Mesenchymal stem cell (in vitro differentiated cells and primary cell): ENCODE results near the gene NUP188.

Experiments
- DNase-seq: peaks from one replicate; pipeline ENCODE4 v3.0.0-alpha.2; 2013
- H2AFZ ChIP-seq: one replicate; pipeline ENCODE4 v1.6.1; 2013; ENCODE audit warnings: low read depth, mild to moderate bottlenecking, control low read depth, inconsistent platforms, low read length, moderate library complexity
- H2AK5ac ChIP-seq: 2 replicates; pipeline ENCODE4 v1.6.1; 2013; ENCODE audit warnings: low read length, moderate library complexity, mild to moderate bottlenecking, inconsistent platforms; ENCODE audit not compliant: severe bottlenecking
- H2BK120ac ChIP-seq: one replicate; pipeline ENCODE4 v1.6.1; 2013; ENCODE audit warnings: low read depth, mild to moderate bottlenecking, inconsistent platforms, low read length, moderate library complexity
- H2BK12ac ChIP-seq, 2 experiments: one replicate each; pipeline ENCODE4 v1.6.1; 2013; ENCODE audit warnings: inconsistent platforms in 2 of 2, low read length in 2 of 2, mild to moderate bottlenecking in 2 of 2, moderate library complexity in 2 of 2, control low read depth in 1 of 2
- H2BK15ac ChIP-seq: one replicate; pipeline ENCODE4 v1.6.1; 2013; ENCODE audit warnings: mild to moderate bottlenecking, low read depth, inconsistent platforms; ENCODE audit not compliant: poor library complexity, severe bottlenecking
- H2BK5ac ChIP-seq: 2 replicates; pipeline ENCODE4 v1.6.1; 2013; ENCODE audit warnings: low read depth, mild to moderate bottlenecking, low read length, control low read depth, inconsistent platforms; ENCODE audit not compliant: poor library complexity, severe bottlenecking
- H3K14ac ChIP-seq, 2 experiments: one replicate each; pipeline ENCODE4 v1.6.1; 2013; ENCODE audit warnings: inconsistent platforms in 2 of 2, low read length in 2 of 2, control low read depth in 1 of 2, mild to moderate bottlenecking in 1 of 2, moderate library complexity in 1 of 2
- H3K18ac ChIP-seq, 2 experiments: one replicate each; pipeline ENCODE4 v1.6.1; 2013; ENCODE audit warnings: inconsistent platforms in 2 of 2, low read length in 2 of 2, control low read depth in 1 of 2, low read depth in 1 of 2, mild to moderate bottlenecking in 1 of 2
- H3K23ac ChIP-seq, 2 experiments: one replicate each; pipeline ENCODE4 v1.6.1; 2013; ENCODE audit warnings: inconsistent platforms in 2 of 2, low read length in 2 of 2, mild to moderate bottlenecking in 2 of 2, moderate library complexity in 2 of 2, control low read depth in 1 of 2
- H3K27ac ChIP-seq: 2 replicates; pipeline ENCODE4 v1.5.1; 2013; ENCODE audit warnings: mild to moderate bottlenecking, moderate library complexity, low read length, control low read depth, inconsistent platforms; ENCODE audit not compliant: poor library complexity, severe bottlenecking
- H3K27me3 ChIP-seq, 2 experiments: 2 replicates each; pipeline versions ENCODE4 v1.6.1 to v1.7.0; 2013; ENCODE audit warnings: low read length in 2 of 2, mild to moderate bottlenecking in 2 of 2, moderate library complexity in 2 of 2, control low read depth in 1 of 2, inconsistent platforms in 1 of 2; ENCODE audit not compliant: control insufficient read depth in 1 of 2, insufficient read depth in 1 of 2
- H3K36me3 ChIP-seq, 2 experiments: 2 replicates each; pipeline versions ENCODE4 v1.6.1 to v1.7.0; 2013; ENCODE audit warnings: low read length in 2 of 2, control low read depth in 1 of 2, inconsistent platforms in 1 of 2, low read depth in 1 of 2, mild to moderate bottlenecking in 1 of 2; ENCODE audit not compliant: insufficient read depth in 2 of 2, control insufficient read depth in 1 of 2
- H3K4ac ChIP-seq, 2 experiments: one replicate each; pipeline ENCODE4 v1.6.1; 2013; ENCODE audit warnings: inconsistent platforms in 2 of 2, low read length in 2 of 2, mild to moderate bottlenecking in 2 of 2, moderate library complexity in 2 of 2, control low read depth in 1 of 2, low read depth in 1 of 2
- H3K4me1 ChIP-seq: 2 replicates; pipeline ENCODE4 v1.6.1; 2013; ENCODE audit warnings: low read depth, low read length, control low read depth; ENCODE audit not compliant: control insufficient read depth, insufficient read depth
- H3K4me2 ChIP-seq: 2 replicates; pipeline ENCODE4 v1.6.1; 2013; ENCODE audit warnings: low read length, mild to moderate bottlenecking, inconsistent platforms; ENCODE audit not compliant: poor library complexity, severe bottlenecking
- H3K4me3 ChIP-seq, 2 experiments: 2 replicates each; pipeline versions ENCODE4 v1.5.1 to v1.7.0; 2013; ENCODE audit warnings: low read length in 2 of 2, mild to moderate bottlenecking in 2 of 2, control low read depth in 1 of 2, low read depth in 1 of 2; ENCODE audit not compliant: insufficient read depth in 1 of 2
- H3K79me1 ChIP-seq: replicated peaks from 2 replicates; pipeline ENCODE4 v1.6.1; 2013; ENCODE audit warnings: mild to moderate bottlenecking, control low read depth, low read length, inconsistent platforms; ENCODE audit not compliant: poor library complexity, severe bottlenecking
- H3K9ac ChIP-seq: 2 replicates; pipeline ENCODE4 v1.7.0; 2013; ENCODE audit warnings: mild to moderate bottlenecking, low read length, moderate library complexity
- H3K9me3 ChIP-seq: 2 replicates; pipeline ENCODE4 v1.7.0; 2013; ENCODE audit warnings: mild to moderate bottlenecking, low read length; ENCODE audit not compliant: control insufficient read depth
- H4K8ac ChIP-seq: one replicate; pipeline ENCODE4 v1.6.1; 2013; ENCODE audit warnings: inconsistent platforms, mild to moderate bottlenecking, low read length, moderate library complexity
- H4K91ac ChIP-seq: one replicate; pipeline ENCODE4 v1.6.1; 2013; ENCODE audit warnings: mild to moderate bottlenecking, low read length, inconsistent platforms
- WGBS: methylation state at CpG from one replicate; pipeline ENCODE4 v1.1.7; 2013; ENCODE audit warnings: mixed read lengths; 5-methylcytosine and 5-hydroxymethylcytosine counted together

Gene NUP188

DNA sequence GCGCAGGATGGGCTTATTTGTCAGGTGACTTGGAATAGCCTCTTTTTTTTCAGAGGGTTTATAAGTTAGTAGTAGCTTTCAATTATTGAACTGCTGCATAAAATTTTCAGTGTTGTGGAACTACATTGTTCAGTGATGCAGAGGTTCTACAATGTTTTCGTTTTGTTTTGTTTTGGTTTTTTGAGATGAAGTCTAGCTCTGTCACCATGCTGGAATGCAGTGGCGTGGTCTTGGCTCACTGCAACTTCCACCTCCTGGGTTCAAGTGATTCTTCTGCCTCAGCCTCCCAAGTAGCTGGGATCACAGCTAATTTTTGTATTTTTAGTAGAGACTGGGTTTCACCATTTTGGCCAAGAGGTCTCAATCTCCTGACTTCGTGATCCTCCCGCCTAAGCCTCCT, 22.0 kb downstream of the NUP188 start:
- Histone ChIP-seq H4K91ac (no peak overlapping the region), H2AFZ (no peak overlapping the region), H2BK120ac (no peak overlapping the region), H2BK15ac (no peak overlapping the region), H3K18ac (no peak overlapping the region), H3K27me3 (no peaks in the 10 kb centered on the region), H2AK5ac (no peak overlapping the region), H3K14ac (no peak overlapping the region), H2BK5ac (no peak overlapping the region), H3K4me1 (peaks cover 4% of the 10 kb centered on the region), H3K9ac (no peak overlapping the region), H3K4ac (no peak overlapping the region), H3K27ac (peak overlapping the region; percentile 1), H2BK12ac (no peak overlapping the region), H3K23ac (no peak overlapping the region), H3K79me1 (peaks cover 9% of the 10 kb centered on the region), H4K8ac (no peak overlapping the region), H3K4me3 (no peak overlapping the region), H3K36me3 (peaks cover 17 to 74% of the 10 kb centered on the region in 2 experiments), H3K4me2 (no peak overlapping the region), H3K9me3 (no peaks in the 10 kb centered on the region)
- 83% methylated on average over 5 of the region's 5 CpGs for WGBS
- DNase-seq, result no peak

DNA sequence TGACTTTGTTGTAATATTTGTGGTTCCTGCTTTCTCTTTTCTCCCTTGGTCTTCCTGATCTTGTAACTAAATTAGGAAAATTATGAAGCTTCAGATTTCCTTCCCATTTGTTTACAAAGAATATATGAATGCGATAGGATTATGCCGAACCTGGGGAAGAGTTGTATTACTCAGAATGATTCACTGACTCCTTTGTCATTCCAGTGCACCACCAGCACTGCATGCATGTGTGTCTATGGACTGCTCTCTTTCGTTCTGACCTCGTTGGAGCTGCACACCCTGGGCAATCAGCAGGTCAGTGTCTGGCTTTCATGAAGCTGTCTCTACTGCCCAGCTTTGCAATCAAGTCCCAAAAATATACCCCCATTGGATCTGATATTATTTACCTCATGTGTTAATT, 25.5 kb downstream of the NUP188 start:
- Histone ChIP-seq H3K18ac (no peak overlapping the region), H4K91ac (no peak overlapping the region), H2AK5ac (no peak overlapping the region), H3K4me2 (no peak overlapping the region), H4K8ac (no peak overlapping the region), H3K9me3 (no peaks in the 10 kb centered on the region), H2BK120ac (no peak overlapping the region), H3K4me3 (no peak overlapping the region), H2BK12ac (no peak overlapping the region), H3K79me1 (peaks cover 7% of the 10 kb centered on the region), H3K9ac (peak overlapping the region; percentile 3), H3K14ac (no peak overlapping the region), H2AFZ (no peak overlapping the region), H3K23ac (no peak overlapping the region), H2BK5ac (no peak overlapping the region), H3K36me3 (peaks cover 37 to 87% of the 10 kb centered on the region in 2 experiments), H3K27me3 (no peaks in the 10 kb centered on the region), H3K4ac (no peak overlapping the region), H3K27ac (no peak overlapping the region), H3K4me1 (peaks cover 4% of the 10 kb centered on the region), H2BK15ac (no peak overlapping the region)
- peak; percentile 42 for DNase-seq
- WGBS, result 37% methylated on average over 4 of the region's 4 CpGs

DNA sequence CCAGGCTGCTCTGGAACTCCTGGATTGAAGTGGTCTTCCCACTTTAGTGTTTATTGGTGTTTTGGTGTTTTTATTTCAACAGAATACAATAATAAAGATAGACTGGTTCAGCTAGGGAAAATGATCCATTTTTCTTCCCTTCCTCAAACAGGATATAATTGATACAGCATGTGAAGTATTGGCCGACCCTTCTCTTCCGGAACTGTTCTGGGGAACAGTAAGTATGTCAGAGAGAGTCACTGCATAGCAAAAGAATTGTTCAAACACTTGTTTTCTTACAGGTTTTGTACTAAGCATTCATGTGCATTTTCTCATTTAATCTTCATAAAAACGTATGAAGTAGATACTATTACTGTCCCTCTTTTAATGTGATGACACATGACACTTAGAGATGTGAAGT, 31.6 kb downstream of the NUP188 start:
- 100% methylated on average over 2 of the region's 3 CpGs for WGBS

DNA sequence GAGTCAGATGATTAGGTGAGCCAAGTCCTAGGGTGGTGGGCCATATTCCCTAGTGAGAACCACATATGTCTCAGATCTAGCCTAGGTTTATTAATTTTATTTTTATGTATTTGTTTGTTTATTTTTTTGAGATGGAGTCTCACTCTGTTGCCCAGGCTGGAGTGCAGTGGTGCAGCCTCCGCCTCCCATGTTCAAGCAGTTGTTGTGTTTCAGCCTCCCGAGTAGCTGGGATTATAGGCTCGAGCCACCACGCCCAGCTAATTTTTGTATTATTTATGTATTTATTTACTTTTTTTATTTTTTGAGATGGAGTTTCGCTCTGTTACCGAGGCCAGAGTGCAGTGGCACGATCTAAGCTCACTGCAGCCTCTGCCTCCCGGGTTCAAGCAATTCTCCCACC, 36.0 kb downstream of the NUP188 start:
- H4K8ac ChIP-seq, result no peak overlapping the region
- no peak overlapping the region for H3K4me3 ChIP-seq
- no peaks in the 10 kb centered on the region for H3K27me3 ChIP-seq
- no peak overlapping the region for H2BK15ac ChIP-seq
- peaks cover 2% of the 10 kb centered on the region for H3K79me1 ChIP-seq
- no peak overlapping the region for H3K27ac ChIP-seq
- no peak overlapping the region for H3K4ac ChIP-seq
- 99% methylated on average over 5 of the region's 8 CpGs for WGBS
- no peak overlapping the region for H2AFZ ChIP-seq
- no peak overlapping the region for H2BK120ac ChIP-seq
- peaks cover 32 to 89% of the 10 kb centered on the region in 2 experiments for H3K36me3 ChIP-seq
- H3K14ac ChIP-seq, result no peak overlapping the region
- peaks cover 6% of the 10 kb centered on the region for H3K4me1 ChIP-seq
- DNase-seq, result no peak
- no peak overlapping the region for H2AK5ac ChIP-seq
- no peak overlapping the region for H3K18ac ChIP-seq
- no peak overlapping the region for H2BK5ac ChIP-seq
- H2BK12ac ChIP-seq, result no peak overlapping the region
- H3K9ac ChIP-seq, result no peak overlapping the region
- no peaks in the 10 kb centered on the region for H3K9me3 ChIP-seq
- H3K23ac ChIP-seq, result no peak overlapping the region
- H4K91ac ChIP-seq, result no peak overlapping the region
- no peak overlapping the region for H3K4me2 ChIP-seq

More for the DNA sequence above, 31.6 kb downstream of the NUP188 start:
- no peak overlapping the region for H3K4me3 ChIP-seq
- H3K18ac ChIP-seq, result no peak overlapping the region
- H2AFZ ChIP-seq, result no peak overlapping the region
- H3K4me1 ChIP-seq, result no peaks in the 10 kb centered on the region
- H3K4me2 ChIP-seq, result no peak overlapping the region
- no peak overlapping the region for H2AK5ac ChIP-seq
- DNase-seq, result no peak
- H3K9me3 ChIP-seq, result no peaks in the 10 kb centered on the region
- H3K14ac ChIP-seq, result no peak overlapping the region
- peaks cover 6% of the 10 kb centered on the region for H3K79me1 ChIP-seq
- H2BK5ac ChIP-seq, result no peak overlapping the region
- peaks cover 51 to 84% of the 10 kb centered on the region in 2 experiments for H3K36me3 ChIP-seq
- H2BK15ac ChIP-seq, result no peak overlapping the region
- H2BK120ac ChIP-seq, result no peak overlapping the region
- H3K9ac ChIP-seq, result no peak overlapping the region
- H4K8ac ChIP-seq, result no peak overlapping the region
- no peaks in the 10 kb centered on the region for H3K27me3 ChIP-seq
- no peak overlapping the region for H4K91ac ChIP-seq
- no peak overlapping the region for H2BK12ac ChIP-seq
- no peak overlapping the region for H3K27ac ChIP-seq
- no peak overlapping the region for H3K23ac ChIP-seq
- H3K4ac ChIP-seq, result no peak overlapping the region
